Stomach (tissue), 9 donors: ENCODE results near the gene UPK2. TPM values are rescaled to one million over a fixed set of nuclear protein-coding genes. Genes with fewer than 3 reads are reported as not detected.

Experiments
- DNase-seq, 2 donors: peaks; one replicate each; pipeline versions ENCODE4 v3.0.0 to v3.0.0-alpha.2; 2013 to 2019
- H3K27ac ChIP-seq, 5 donors: fragments of 200-600 bp in 4 of 5; sonication (generic) in 4 of 5; one replicate each; pipeline ENCODE4 v1.5.1; 2013 to 2019; ENCODE audit warnings: mild to moderate bottlenecking in 1 of 5, moderate library complexity in 1 of 5
- H3K27me3 ChIP-seq, 3 donors: fragments of 200-600 bp; sonication (generic); one replicate each; pipeline ENCODE4 v1.5.1; 2017 to 2019; ENCODE audit warnings: mixed run types in 1 of 3
- H3K36me3 ChIP-seq, 4 donors: fragments of 200-600 bp; sonication (generic); 1 replicate in 3 of 4; 2 replicates in 1 of 4; pipeline ENCODE4 v1.5.1; 2016 to 2019
- H3K4me1 ChIP-seq, 4 donors: fragments of 200-600 bp; sonication (generic); one replicate each; pipeline ENCODE4 v1.5.1; 2016 to 2019
- H3K4me3 ChIP-seq, 4 donors: fragments of 200-600 bp; sonication (generic) in 3 of 4; one replicate each; pipeline ENCODE4 v1.5.1; 2016 to 2019; ENCODE audit warnings: mild to moderate bottlenecking in 1 of 4
- H3K9me3 ChIP-seq, 4 donors: fragments of 200-600 bp; sonication (generic); one replicate each; pipeline ENCODE4 v1.5.1; 2016 to 2019
- CTCF ChIP-seq, 7 experiments: fragments of 450-650 bp in 4 of 7; fragments of 200-600 bp in 3 of 7; sonication (generic) in 3 of 7; IDR thresholded peaks; one replicate each; pipeline ENCODE4 v1.5.1; 2016 to 2019; ENCODE audit warnings: antibody characterized with exemption in 7 of 7, control low read depth in 2 of 7, mild to moderate bottlenecking in 1 of 7
- EP300 ChIP-seq: sonication (generic); formaldehyde crosslinking; IDR thresholded peaks from one replicate; pipeline ENCODE4 v1.6.1; 2017; ENCODE audit warnings: antibody characterized with exemption
- POLR2A ChIP-seq, 4 donors: fragments of 450-650 bp; IDR thresholded peaks; one replicate each; pipeline ENCODE4 v1.6.1; 2016; ENCODE audit warnings: antibody characterized with exemption in 4 of 4, control low read depth in 2 of 4, mild to moderate bottlenecking in 1 of 4, moderate library complexity in 1 of 4
- POLR2AphosphoS5 ChIP-seq, 3 donors: sonication (generic); formaldehyde crosslinking; IDR thresholded peaks; one replicate each; pipeline ENCODE4 v1.6.1; 2016; ENCODE audit warnings: antibody characterized with exemption in 3 of 3
- WGBS, 5 donors: extraction: QIAGEN DNeasy Blood & Tissue Kit in 3 of 5; methylation state at CpG; one replicate each; pipeline versions ENCODE4 v1.1.5 to v1.1.7; 2013 to 2018; 5-methylcytosine and 5-hydroxymethylcytosine counted together
- intact Hi-C: fragments of 100-400 bp; cut with DNase I; formaldehyde crosslinking; loops from one replicate; pipeline ENCODE4 v1.15.1; 2023; ENCODE audit warnings: low total_unique reads
- polyA plus RNA-seq, 3 donors: library from polyadenylated mRNA; stranded (reverse); fragments of 200-250 nt; gene quantifications; one replicate each; pipeline ENCODE4 v1.2.3, GENCODE V29; 2013
- total RNA-seq, 5 donors: library from RNA; depleted of rRNA; stranded (reverse); fragments of >200 nt; gene quantifications; one replicate each; pipeline versions ENCODE4 v1.1.0 to v1.2.3, GENCODE V29; 2014 to 2016
- donor health status: healthy with polysubstance abuse.
- donor health status: Bipolar disorder and iron deficiency.
- donor health status: healthy.

The UPK2 gene
- total and polyA plus RNA-seq, 8 donors, result 0.50 TPM; not detected in 7

- 10 to 17% (median 14%) methylated on average over 9 of the region's 9 CpGs for WGBS, 5 donors
- Histone ChIP-seq H3K36me3 (peaks cover 0 to 2% (median under 1%) of the 10 kb centered on the region in 4 donors), H3K9me3 (no peaks in the 10 kb centered on the region), H3K27ac (peak overlapping the region; percentile 82 to 99 (median 97)), H3K4me1 (peaks cover 100% of the 10 kb centered on the region in 4 donors), H3K4me3 (peak overlapping the region; percentile 7 to 29 (median 15)), H3K27me3 (no peaks in the 10 kb centered on the region)
- intact Hi-C loops, result no loop called here
- TF ChIP-seq POLR2A (IDR thresholded peaks at IDR 0.05) (no peak), POLR2AphosphoS5 (IDR thresholded peaks at IDR 0.05) (no peak), EP300 (no peak), CTCF (IDR thresholded peaks at IDR 0.05) (no peak)
- DNase-seq, result peak in 1 of 2 donors; percentile 49
Measured at GRCh38 chr11:118913411-118914125, 42.5 kb upstream of the UPK2 start.

GRCh38 chr11:118914178-118914918 lies 41.8 kb upstream of the UPK2 start:
- DNase-seq, result peak in 1 of 2 donors; percentile 86
- TF ChIP-seq POLR2AphosphoS5 (IDR thresholded peaks at IDR 0.05) (no peak), CTCF (IDR thresholded peaks at IDR 0.05) (no peak), POLR2A (IDR thresholded peaks at IDR 0.05) (no peak), EP300 (no peak)
- peak overlapping the region; percentile 82 to 99 (median 97) for H3K27ac ChIP-seq
- no peaks in the 10 kb centered on the region for H3K9me3 ChIP-seq
- H3K27me3 ChIP-seq, result no peaks in the 10 kb centered on the region
- WGBS, 5 donors, result 14 to 24% (median 19%) methylated on average over 7 to 15 of the region's 15 CpGs
- peaks cover 98 to 100% (median 100%) of the 10 kb centered on the region in 4 donors for H3K4me1 ChIP-seq
- no peaks in the 10 kb centered on the region for H3K36me3 ChIP-seq
- peak overlapping the region; percentile 7 to 29 (median 15) for H3K4me3 ChIP-seq
- intact Hi-C loops, result no loop called here

- no peaks in the 10 kb centered on the region for H3K36me3 ChIP-seq
- TF ChIP-seq CTCF (IDR thresholded peaks at IDR 0.05), result no peak
- no peak for TF ChIP-seq EP300
- no peak for TF ChIP-seq POLR2AphosphoS5 (IDR thresholded peaks at IDR 0.05)
- TF ChIP-seq POLR2A (IDR thresholded peaks at IDR 0.05), result no peak
- H3K4me3 ChIP-seq, result no peak overlapping the region
- no peaks in the 10 kb centered on the region for H3K27me3 ChIP-seq
- peak overlapping the region; percentile 82 to 99 (median 97) for H3K27ac ChIP-seq
- WGBS, 5 donors, result 57 to 78% (median 72%) methylated on average over 4 of the region's 4 CpGs
- H3K9me3 ChIP-seq, result no peaks in the 10 kb centered on the region
- intact Hi-C loops, result no loop called here
- H3K4me1 ChIP-seq, result peaks cover 98 to 100% (median 100%) of the 10 kb centered on the region in 4 donors
- DNase-seq, result peak in 1 of 2 donors; percentile 5
Measured at GRCh38 chr11:118914987-118915386, 41.1 kb upstream of the UPK2 start.

GRCh38 chr11:118915396-118915795 lies 40.7 kb upstream of the UPK2 start:
- Histone ChIP-seq H3K9me3 (no peaks in the 10 kb centered on the region), H3K4me3 (no peak overlapping the region), H3K4me1 (peaks cover 98 to 100% (median 100%) of the 10 kb centered on the region in 4 donors), H3K27ac (peak overlapping the region; percentile 11 to 99 (median 97)), H3K27me3 (no peaks in the 10 kb centered on the region), H3K36me3 (no peaks in the 10 kb centered on the region)
- TF ChIP-seq EP300 (no peak), POLR2A (IDR thresholded peaks at IDR 0.05) (no peak), CTCF (IDR thresholded peaks at IDR 0.05) (no peak), POLR2AphosphoS5 (IDR thresholded peaks at IDR 0.05) (no peak)
- intact Hi-C loops, result no loop called here
- 71 to 94% (median 85%) methylated on average over 2 of the region's 2 CpGs for WGBS, 5 donors
- no peak for DNase-seq
